ENCODE data around the gene KRT34. TPM values are rescaled to one million over a fixed set of nuclear protein-coding genes. Genes with fewer than 3 reads are reported as not detected.

KRT34 gene
- total RNA-seq, 1 experiment from 2014 or later, result not detected

GRCh38 chr17:41363881-41364280, 18.2 kb downstream of the KRT34 start:
- H3K9ac ChIP-seq (ENCODE audit: low read length), result no peak overlapping the region
- TF ChIP-seq, protein P1, sequence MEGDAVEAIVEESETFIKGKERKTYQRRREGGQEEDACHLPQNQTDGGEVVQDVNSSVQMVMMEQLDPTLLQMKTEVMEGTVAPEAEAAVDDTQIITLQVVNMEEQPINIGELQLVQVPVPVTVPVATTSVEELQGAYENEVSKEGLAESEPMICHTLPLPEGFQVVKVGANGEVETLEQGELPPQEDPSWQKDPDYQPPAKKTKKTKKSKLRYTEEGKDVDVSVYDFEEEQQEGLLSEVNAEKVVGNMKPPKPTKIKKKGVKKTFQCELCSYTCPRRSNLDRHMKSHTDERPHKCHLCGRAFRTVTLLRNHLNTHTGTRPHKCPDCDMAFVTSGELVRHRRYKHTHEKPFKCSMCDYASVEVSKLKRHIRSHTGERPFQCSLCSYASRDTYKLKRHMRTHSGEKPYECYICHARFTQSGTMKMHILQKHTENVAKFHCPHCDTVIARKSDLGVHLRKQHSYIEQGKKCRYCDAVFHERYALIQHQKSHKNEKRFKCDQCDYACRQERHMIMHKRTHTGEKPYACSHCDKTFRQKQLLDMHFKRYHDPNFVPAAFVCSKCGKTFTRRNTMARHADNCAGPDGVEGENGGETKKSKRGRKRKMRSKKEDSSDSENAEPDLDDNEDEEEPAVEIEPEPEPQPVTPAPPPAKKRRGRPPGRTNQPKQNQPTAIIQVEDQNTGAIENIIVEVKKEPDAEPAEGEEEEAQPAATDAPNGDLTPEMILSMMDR (IDR thresholded peaks at IDR 0.05 in 2 of 3, conservative IDR thresholded peaks at IDR 0.05 in 1 of 3; ENCODE audit: borderline replicate concordance in 1 of 3, insufficient read depth in 1 of 3, low read depth in 2 of 3, low read length in 2 of 3), result no peak
- TF ChIP-seq RAD21 (IDR thresholded peaks at IDR 0.05; ENCODE audit: low read depth) (no peak), ZFX (IDR thresholded peaks at IDR 0.05) (no peak), EZH2phosphoT487 (IDR thresholded peaks at IDR 0.05; ENCODE audit: borderline replicate concordance) (no peak), SRF (IDR thresholded peaks at IDR 0.05; ENCODE audit: low read depth) (no peak), CEBPB (IDR thresholded peaks at IDR 0.05; ENCODE audit: low read depth) (no peak), SP1 (IDR thresholded peaks at IDR 0.05; ENCODE audit: low read depth) (no peak), EGR1 (IDR thresholded peaks at IDR 0.05; ENCODE audit: low read depth) (no peak), EZH2 (IDR thresholded peaks at IDR 0.05) (no peak), YY1 (IDR thresholded peaks at IDR 0.05; ENCODE audit: extremely low read depth, insufficient replicate concordance, low read depth, low read length) (no peak), FOSL1 (IDR thresholded peaks at IDR 0.05; ENCODE audit: low read depth) (no peak), CBX3 (IDR thresholded peaks at IDR 0.05; ENCODE audit: low read depth) (no peak), ZNF274 (IDR thresholded peaks at IDR 0.05; ENCODE audit: low read depth, low read length) (no peak), ELF1 (IDR thresholded peaks at IDR 0.05; ENCODE audit: borderline replicate concordance, low read depth) (no peak), SIN3A (IDR thresholded peaks at IDR 0.05; ENCODE audit: low read depth) (no peak), POLR2A (IDR thresholded peaks at IDR 0.05; ENCODE audit: borderline replicate concordance, extremely low read depth, insufficient read depth, insufficient read length) (no peak), TCF7L2 (IDR thresholded peaks at IDR 0.05; ENCODE audit: borderline replicate concordance, extremely low read depth, insufficient read depth, insufficient read length) (no peak), MAX (IDR thresholded peaks at IDR 0.05) (no peak)
- TF ChIP-seq, protein P2, sequence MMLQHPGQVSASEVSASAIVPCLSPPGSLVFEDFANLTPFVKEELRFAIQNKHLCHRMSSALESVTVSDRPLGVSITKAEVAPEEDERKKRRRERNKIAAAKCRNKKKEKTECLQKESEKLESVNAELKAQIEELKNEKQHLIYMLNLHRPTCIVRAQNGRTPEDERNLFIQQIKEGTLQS (IDR thresholded peaks at IDR 0.05), result no peak
- TF ChIP-seq, protein P3, sequence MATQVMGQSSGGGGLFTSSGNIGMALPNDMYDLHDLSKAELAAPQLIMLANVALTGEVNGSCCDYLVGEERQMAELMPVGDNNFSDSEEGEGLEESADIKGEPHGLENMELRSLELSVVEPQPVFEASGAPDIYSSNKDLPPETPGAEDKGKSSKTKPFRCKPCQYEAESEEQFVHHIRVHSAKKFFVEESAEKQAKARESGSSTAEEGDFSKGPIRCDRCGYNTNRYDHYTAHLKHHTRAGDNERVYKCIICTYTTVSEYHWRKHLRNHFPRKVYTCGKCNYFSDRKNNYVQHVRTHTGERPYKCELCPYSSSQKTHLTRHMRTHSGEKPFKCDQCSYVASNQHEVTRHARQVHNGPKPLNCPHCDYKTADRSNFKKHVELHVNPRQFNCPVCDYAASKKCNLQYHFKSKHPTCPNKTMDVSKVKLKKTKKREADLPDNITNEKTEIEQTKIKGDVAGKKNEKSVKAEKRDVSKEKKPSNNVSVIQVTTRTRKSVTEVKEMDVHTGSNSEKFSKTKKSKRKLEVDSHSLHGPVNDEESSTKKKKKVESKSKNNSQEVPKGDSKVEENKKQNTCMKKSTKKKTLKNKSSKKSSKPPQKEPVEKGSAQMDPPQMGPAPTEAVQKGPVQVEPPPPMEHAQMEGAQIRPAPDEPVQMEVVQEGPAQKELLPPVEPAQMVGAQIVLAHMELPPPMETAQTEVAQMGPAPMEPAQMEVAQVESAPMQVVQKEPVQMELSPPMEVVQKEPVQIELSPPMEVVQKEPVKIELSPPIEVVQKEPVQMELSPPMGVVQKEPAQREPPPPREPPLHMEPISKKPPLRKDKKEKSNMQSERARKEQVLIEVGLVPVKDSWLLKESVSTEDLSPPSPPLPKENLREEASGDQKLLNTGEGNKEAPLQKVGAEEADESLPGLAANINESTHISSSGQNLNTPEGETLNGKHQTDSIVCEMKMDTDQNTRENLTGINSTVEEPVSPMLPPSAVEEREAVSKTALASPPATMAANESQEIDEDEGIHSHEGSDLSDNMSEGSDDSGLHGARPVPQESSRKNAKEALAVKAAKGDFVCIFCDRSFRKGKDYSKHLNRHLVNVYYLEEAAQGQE (IDR thresholded peaks at IDR 0.05; ENCODE audit: low read depth), result no peak
- ATAC-seq (no peak), DNase-seq (ENCODE audit: low read depth, low spot score) (no peak)
- CTCF ChIA-PET, result no interaction called here
- POLR2A ChIA-PET, result no interaction called here
- no peak overlapping the region for H2AFZ ChIP-seq (ENCODE audit: low read depth, low read length, poor library complexity, severe bottlenecking)
- H3K4me1 ChIP-seq (ENCODE audit: control insufficient read depth in 1 of 2, insufficient read depth in 2 of 2, low read length in 2 of 2), result peaks cover 0 to 11% of the 10 kb centered on the region in 2 experiments; a peak in 2 of 4 replicates
- RAD21 ChIA-PET (ENCODE audit: low non-redundant PET in 1 of 2, low total read pairs in 2 of 2, uncharacterized antibody in 2 of 2, unreplicated experiment in 2 of 2), result no interaction called here
- BruUV-seq (replicated peaks), result no TSS peak
- no peaks in the 10 kb centered on the region for H4K20me1 ChIP-seq (ENCODE audit: insufficient read depth)
- H3K36me3 ChIP-seq (ENCODE audit: control insufficient read depth in 1 of 2, insufficient read depth in 2 of 2, low read length in 2 of 2), result no peaks in the 10 kb centered on the region
- H3K79me2 ChIP-seq (ENCODE audit: insufficient read depth, low read length), result no peaks in the 10 kb centered on the region
- no peaks in the 10 kb centered on the region for H3K9me3 ChIP-seq (ENCODE audit: control insufficient read depth in 1 of 2, insufficient read depth in 1 of 2, low read depth in 1 of 2, low read length in 2 of 2)
- H3K4me2 ChIP-seq (ENCODE audit: low read length), result no peak overlapping the region
- H3K27me3 ChIP-seq (ENCODE audit: insufficient read depth, low read length), result no peaks in the 10 kb centered on the region
- no peak overlapping the region for H3K27ac ChIP-seq (ENCODE audit: low read depth, low read length)
- intact Hi-C loops (cut with micrococcal nuclease), result no loop called here
- no peak overlapping the region for H3K4me3 ChIP-seq (replicated peaks in 1 of 2; ENCODE audit: low read depth in 1 of 2, low read length in 2 of 2)
- no peaks in the 10 kb centered on the region for H3K9me2 ChIP-seq (ENCODE audit: insufficient read depth)

All from HCT116 (cell line).